ENCODE results near the gene FAM124A.

DNA sequence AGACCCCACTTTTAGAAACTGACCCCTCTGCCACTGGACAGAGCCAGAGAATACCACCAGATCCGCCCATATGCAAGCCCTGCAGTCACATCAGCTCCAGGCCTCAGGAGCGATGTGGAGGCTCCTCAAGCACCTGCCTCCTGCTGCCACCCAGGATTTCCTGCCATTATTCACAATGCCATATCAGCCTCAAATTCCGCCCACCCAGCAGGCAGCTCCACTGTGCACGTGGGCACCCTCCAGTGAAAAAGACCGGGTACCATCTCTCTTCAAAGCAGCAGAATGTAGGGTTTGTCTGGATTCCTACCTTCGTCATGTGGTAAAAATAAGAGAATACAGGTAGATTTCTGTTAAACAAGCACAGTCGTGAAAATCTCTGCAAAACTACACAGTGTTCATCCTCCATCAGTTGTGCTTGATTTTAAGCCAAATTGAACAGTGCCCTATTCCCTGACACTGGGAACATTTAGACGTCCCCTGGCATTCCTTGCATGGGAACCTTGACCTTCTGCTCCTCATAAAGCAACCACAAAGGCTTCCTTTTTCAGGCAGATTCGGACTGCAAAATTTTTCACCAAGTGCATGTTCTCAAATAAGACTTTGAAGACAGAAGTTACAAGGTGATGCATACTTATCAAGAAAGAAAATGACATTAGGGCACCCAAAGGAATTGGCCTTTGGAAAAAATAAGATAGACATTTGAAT lies 56.4 kb downstream of the FAM124A start:
- TF ChIP-seq POLR2A (IDR thresholded peaks at IDR 0.05) (no peak), CTCF (IDR thresholded peaks at IDR 0.05) (no peak)
